Liver (tissue), 9 donors: ENCODE measurements around the gene PPP2R2C. TPM values are rescaled to one million over a fixed set of nuclear protein-coding genes. Genes with fewer than 3 reads are reported as not detected.

Experiments
- DNase-seq: peaks from one replicate; pipeline ENCODE4 v3.0.0-alpha.2; 2017; ENCODE audit warnings: low spot score
- H3K27ac ChIP-seq, 2 donors: one replicate each; pipeline ENCODE4 v1.7.0; 2013; ENCODE audit warnings: inconsistent platforms in 2 of 2, low read length in 2 of 2, control low read depth in 1 of 2, low read depth in 1 of 2, mild to moderate bottlenecking in 1 of 2
- H3K27me3 ChIP-seq, 4 donors: one replicate each; pipeline versions ENCODE4 v1.6.1 to v1.7.0; 2013; ENCODE audit warnings: low read length in 3 of 4, inconsistent platforms in 1 of 4, mild to moderate bottlenecking in 1 of 4, moderate library complexity in 1 of 4; ENCODE audit not compliant: control insufficient read depth in 4 of 4, insufficient read depth in 4 of 4
- H3K36me3 ChIP-seq, 4 donors: one replicate each; pipeline versions ENCODE4 v1.6.1 to v1.7.0; 2013; ENCODE audit warnings: low read length in 3 of 4, mild to moderate bottlenecking in 3 of 4, low read depth in 1 of 4, moderate library complexity in 1 of 4; ENCODE audit not compliant: control insufficient read depth in 4 of 4, insufficient read depth in 3 of 4
- H3K4me1 ChIP-seq, 4 donors: one replicate each; pipeline versions ENCODE4 v1.6.1 to v1.7.0; 2013; ENCODE audit warnings: low read length in 3 of 4, mild to moderate bottlenecking in 3 of 4, moderate library complexity in 1 of 4; ENCODE audit not compliant: control insufficient read depth in 4 of 4, insufficient read depth in 4 of 4
- H3K4me3 ChIP-seq, 3 donors: one replicate each; pipeline versions ENCODE4 v1.6.1 to v1.7.0; 2013; ENCODE audit warnings: low read length in 3 of 3, control low read depth in 1 of 3, low read depth in 1 of 3, mild to moderate bottlenecking in 1 of 3
- H3K9ac ChIP-seq, 2 donors: one replicate each; pipeline ENCODE4 v1.7.0; 2013; ENCODE audit warnings: low read length in 2 of 2, mild to moderate bottlenecking in 2 of 2, moderate library complexity in 2 of 2, control low read depth in 1 of 2, low read depth in 1 of 2
- H3K9me3 ChIP-seq, 4 donors: one replicate each; pipeline versions ENCODE4 v1.6.1 to v1.7.0; 2013; ENCODE audit warnings: low read length in 3 of 4; ENCODE audit not compliant: control insufficient read depth in 4 of 4
- ATF3 ChIP-seq: IDR thresholded peaks from 2 replicates; pipeline ENCODE4 v1.6.1; 2016; ENCODE audit warnings: antibody characterized with exemption
- CTCF ChIP-seq: fragments of 150-350 bp; IDR thresholded peaks from 2 replicates; pipeline ENCODE4 v1.5.1; 2017; ENCODE audit warnings: improper control_type of control experiment, low read depth, low read length; ENCODE audit not compliant: missing input control
- EGR1 ChIP-seq, 2 donors: IDR thresholded peaks; 2 replicates each; pipeline ENCODE4 v1.6.1; 2016 to 2018; ENCODE audit warnings: antibody characterized with exemption in 2 of 2, low read depth in 2 of 2
- FOXA1 ChIP-seq: IDR thresholded peaks from 2 replicates; pipeline ENCODE4 v1.6.1; 2016; ENCODE audit warnings: antibody characterized with exemption
- FOXA2 ChIP-seq: IDR thresholded peaks from 2 replicates; pipeline ENCODE4 v1.6.1; 2016; ENCODE audit warnings: antibody characterized with exemption
- GABPA ChIP-seq, 2 donors: IDR thresholded peaks in 1 of 2; conservative IDR thresholded peaks in 1 of 2; 2 replicates each; pipeline ENCODE4 v1.6.1; 2016; ENCODE audit warnings: antibody characterized with exemption in 2 of 2, mild to moderate bottlenecking in 1 of 2, moderate library complexity in 1 of 2
- HNF4A ChIP-seq, 2 donors: conservative IDR thresholded peaks; 2 replicates each; pipeline ENCODE4 v1.6.1; 2016; ENCODE audit warnings: antibody characterized with exemption in 2 of 2, mild to moderate bottlenecking in 2 of 2
- HNF4G ChIP-seq: IDR thresholded peaks from 2 replicates; pipeline ENCODE4 v1.6.1; 2016; ENCODE audit warnings: antibody characterized with exemption
- JUND ChIP-seq, 2 donors: IDR thresholded peaks; 2 replicates each; pipeline ENCODE4 v1.6.1; 2016; ENCODE audit warnings: antibody characterized with exemption in 2 of 2
- MAX ChIP-seq: IDR thresholded peaks from 2 replicates; pipeline ENCODE4 v1.6.1; 2016; ENCODE audit warnings: antibody characterized with exemption
- NR2F2 ChIP-seq: IDR thresholded peaks from 2 replicates; pipeline ENCODE4 v1.6.1; 2016; ENCODE audit warnings: antibody characterized with exemption
- RAD21 ChIP-seq, 2 donors: IDR thresholded peaks; 2 replicates each; pipeline ENCODE4 v1.6.1; 2016; ENCODE audit warnings: antibody characterized with exemption in 2 of 2, mild to moderate bottlenecking in 2 of 2
- REST ChIP-seq: IDR thresholded peaks from 2 replicates; pipeline ENCODE4 v1.6.1; 2016; ENCODE audit warnings: antibody characterized with exemption, mild to moderate bottlenecking
- RXRA ChIP-seq, 2 donors: IDR thresholded peaks; 2 replicates each; pipeline ENCODE4 v1.6.1; 2017 to 2018; ENCODE audit warnings: antibody characterized with exemption in 2 of 2, mild to moderate bottlenecking in 1 of 2
- SP1 ChIP-seq: IDR thresholded peaks from 2 replicates; pipeline ENCODE4 v1.6.1; 2018; ENCODE audit warnings: antibody characterized with exemption, mild to moderate bottlenecking
- TAF1 ChIP-seq: conservative IDR thresholded peaks from 2 replicates; pipeline ENCODE4 v1.6.1; 2016; ENCODE audit warnings: antibody characterized with exemption, mild to moderate bottlenecking
- YY1 ChIP-seq: IDR thresholded peaks from 2 replicates; pipeline ENCODE4 v1.6.1; 2016; ENCODE audit warnings: antibody characterized with exemption, mild to moderate bottlenecking
- ZBTB33 ChIP-seq: IDR thresholded peaks from 2 replicates; pipeline ENCODE4 v1.6.1; 2016; ENCODE audit warnings: antibody characterized with exemption
- WGBS: extraction: QIAGEN DNeasy Blood & Tissue Kit; methylation state at CpG from one replicate; pipeline ENCODE4 v1.1.7; 2013; 5-methylcytosine and 5-hydroxymethylcytosine counted together
- polyA plus RNA-seq, 2 donors: library from polyadenylated mRNA; stranded (reverse) in 1 of 2; unstranded in 1 of 2; fragments of 200-250 nt in 1 of 2; fragments of >200 nt in 1 of 2; fragmentation: Nextera tagmentation in 1 of 2; extraction: Ambion mirVana in 1 of 2; gene quantifications; one replicate each; pipeline versions ENCODE4 v1.2.1 to v1.2.3, GENCODE V29; 2013 to 2015
- total RNA-seq, 2 donors: library from RNA; depleted of rRNA; stranded (reverse); fragments of >200 nt; gene quantifications; one replicate each; pipeline ENCODE4 v1.2.3, GENCODE V29; 2014
- donor health status: healthy.
- donor health status: healthy.
- donor health status: healthy.
- donor health status: healthy.
- donor health status: healthy.

PPP2R2C gene
- total and polyA plus RNA-seq, 4 donors, result under 0.01 to 0.01 TPM; not detected in 2

GRCh38 chr4:6473264-6474052 is 1.0 kb upstream of the PPP2R2C start:
- H3K4me3 ChIP-seq, result no peak overlapping the region
- no peaks in the 10 kb centered on the region for H3K36me3 ChIP-seq
- no peak overlapping the region for H3K27ac ChIP-seq
- H3K9ac ChIP-seq, result no peak overlapping the region
- no peak for TF ChIP-seq YY1
- no peak for TF ChIP-seq RAD21 (IDR thresholded peaks at IDR 0.05)
- TF ChIP-seq HNF4G, result no peak
- no peak for TF ChIP-seq CTCF
- no peak for TF ChIP-seq NR2F2
- TF ChIP-seq GABPA (IDR thresholded peaks at IDR 0.05 in 1 of 2, conservative IDR thresholded peaks at IDR 0.05 in 1 of 2), result no peak
- TF ChIP-seq JUND (IDR thresholded peaks at IDR 0.05), result no peak
- TF ChIP-seq EGR1 (IDR thresholded peaks at IDR 0.05; ENCODE audit: low read depth in 2 of 2), result no peak
- peak; percentile 22 for DNase-seq
- WGBS, result 34% methylated on average over 9 of the region's 9 CpGs
- H3K27me3 ChIP-seq, result peaks cover 2 to 14% (median 4%) of the 10 kb centered on the region in 4 donors
- H3K4me1 ChIP-seq, result peaks cover 8 to 17% (median 11%) of the 10 kb centered on the region in 4 donors
- H3K9me3 ChIP-seq, result no peaks in the 10 kb centered on the region

- Histone ChIP-seq H3K4me1 (peaks cover 8 to 17% (median 11%) of the 10 kb centered on the region in 4 donors), H3K27ac (no peak overlapping the region), H3K27me3 (peaks cover 3 to 14% (median 4%) of the 10 kb centered on the region in 4 donors), H3K36me3 (no peaks in the 10 kb centered on the region), H3K9me3 (no peaks in the 10 kb centered on the region), H3K9ac (no peak overlapping the region), H3K4me3 (peak overlapping the region in 1 of 3 donors; percentile 36)
- TF ChIP-seq TAF1 (no peak), SP1 (no peak), HNF4G (no peak), CTCF (no peak), MAX (no peak), JUND (IDR thresholded peaks at IDR 0.05) (no peak), RXRA (IDR thresholded peaks at IDR 0.05) (no peak), FOXA2 (no peak), EGR1 (IDR thresholded peaks at IDR 0.05; ENCODE audit: low read depth in 2 of 2) (no peak), HNF4A (conservative IDR thresholded peaks at IDR 0.05) (no peak), ATF3 (no peak), RAD21 (IDR thresholded peaks at IDR 0.05) (no peak), YY1 (no peak), FOXA1 (no peak), NR2F2 (no peak), GABPA (IDR thresholded peaks at IDR 0.05 in 1 of 2, conservative IDR thresholded peaks at IDR 0.05 in 1 of 2) (no peak), REST (no peak), ZBTB33 (no peak)
- 3% methylated on average over 44 of the region's 44 CpGs for WGBS
- DNase-seq, result peak; percentile 30
These were observed 417 bp downstream of the PPP2R2C start for GRCh38 chr4:6472008-6472386.
